ENCODE measurements around the gene ZNF722. TPM values are rescaled to one million over a fixed set of nuclear protein-coding genes. Genes with fewer than 3 reads are reported as not detected.
"Not testable (repeated sequence)": the region's sequence is repeated elsewhere in the genome, so short reads cannot be mapped to it uniquely, and the experiment has no call there.

ZNF722 gene
- not detected in 2 replicates for total RNA-seq

GRCh38 chr7:63998549-63998948, at the start of gene ZNF722:
Gene ZNF722, plus strand, starts transcription at chr7:63998849. Its CDS starts 113 bp downstream, at chr7:63998962.
- intact Hi-C loops (cut with micrococcal nuclease): no loop called here

GRCh38 chr7:63953181-63953580, 45.5 kb upstream of the ZNF722 start:
- intact Hi-C loops (cut with micrococcal nuclease): no loop called here

- intact Hi-C loops (cut with micrococcal nuclease): no loop called here
Measured at GRCh38 chr7:63968629-63969028, 30.0 kb upstream of the ZNF722 start.

GRCh38 chr7:64015496-64015895, 16.8 kb downstream of the ZNF722 start:
- intact Hi-C loops (cut with micrococcal nuclease): not testable (repeated sequence)

- intact Hi-C loops (cut with micrococcal nuclease): no loop called here
Measured at GRCh38 chr7:64035388-64035787, 36.7 kb downstream of the ZNF722 start.

- intact Hi-C loops (cut with micrococcal nuclease): no loop called here
Measured at GRCh38 chr7:64037095-64037494, 38.4 kb downstream of the ZNF722 start.

- intact Hi-C loops (cut with micrococcal nuclease): no loop called here
Measured at GRCh38 chr7:64045301-64046040, 46.8 kb downstream of the ZNF722 start, which contains the start of gene ZNF727. Gene ZNF727, plus strand, starts transcription at chr7:64045434. Its CDS starts 188 bp downstream, at chr7:64045622.

GRCh38 chr7:64046041-64046389, 47.4 kb downstream of the ZNF722 start:
- intact Hi-C loops (cut with micrococcal nuclease): no loop called here

Other genes with a start within 250 kb of the ZNF722 start
- gene ZNF727, start 46.6 kb downstream of the ZNF722 start, total RNA-seq: 0.11 and 0.14 TPM in 2 replicates
- gene ZNF735, start 208.4 kb downstream of the ZNF722 start, total RNA-seq: not detected in 2 replicates
- not detected in 2 replicates for gene ZNF679, start 229.6 kb downstream of the ZNF722 start, total RNA-seq

Measured in T-helper 2 cell treated with Interferon-gamma antibody and Interleukin-4, amounts not matched to agents 100 ng/mL and 5 ng/mL, for 36 hours (primary cell).